K562 (cell line): ENCODE data around the gene CA5B. TPM values are rescaled to one million over a fixed set of nuclear protein-coding genes. Genes with fewer than 3 reads are reported as not detected.

Experiments used
- BACH1 ChIP-seq: fragments of 200-800 bp; sonication (Bioruptor generic); IDR thresholded peaks from 2 replicates; pipeline ENCODE4 v1.6.1; 2016; ENCODE audit warnings: missing genetic modification characterization, missing compliant biosample characterization
- CSDE1 ChIP-seq, 2 experiments: fragments of 450-650 bp; IDR thresholded peaks; 2 replicates each; pipeline ENCODE4 v1.6.1; 2016; ENCODE audit warnings: mild to moderate bottlenecking in 1 of 2
- DDX20 ChIP-seq: fragments of 450-650 bp; IDR thresholded peaks from 2 replicates; pipeline ENCODE4 v1.6.1; 2016; ENCODE audit warnings: missing genetic modification characterization, low read depth, mild to moderate bottlenecking, missing compliant biosample characterization, moderate library complexity
- FOSL1 ChIP-seq: fragments of 200-800 bp; sonication (Bioruptor generic); conservative IDR thresholded peaks from 2 replicates; pipeline ENCODE4 v1.6.1; 2016; ENCODE audit warnings: missing genetic modification characterization, missing compliant biosample characterization
- PHF20 ChIP-seq: fragments of 450-650 bp; IDR thresholded peaks from 2 replicates; pipeline ENCODE4 v1.6.1; 2018; ENCODE audit not compliant: partially characterized antibody
- RCOR1 ChIP-seq, 2 experiments: IDR thresholded peaks; 2 replicates each; pipeline ENCODE4 v1.6.1; 2012; ENCODE audit warnings: low read depth in 2 of 2, low read length in 2 of 2, borderline replicate concordance in 1 of 2, improper control_type of control experiment in 1 of 2
- SMC3 ChIP-seq: conservative IDR thresholded peaks from 2 replicates; pipeline ENCODE4 v1.6.1; 2011; ENCODE audit warnings: low read depth, low read length, improper control_type of control experiment; ENCODE audit not compliant: insufficient read depth
- SPI1 ChIP-seq: IDR thresholded peaks from 2 replicates; pipeline ENCODE4 v1.6.1; 2011; ENCODE audit warnings: low read depth, low read length, control low read depth, borderline replicate concordance
- SREBF1 ChIP-seq: fragments of 150-350 bp; IDR thresholded peaks from 2 replicates; pipeline ENCODE4 v1.6.1; 2014; ENCODE audit warnings: antibody characterized with exemption, low read depth, low read length, borderline replicate concordance
- SRSF7 ChIP-seq: fragments of 200-400 bp; formaldehyde crosslinking; optimal IDR thresholded peaks from 2 replicates; pipeline ENCODE3; 2017; ENCODE audit warnings: mild to moderate bottlenecking, low read depth, low read length
- ZNF146 ChIP-seq: IDR thresholded peaks from one replicate; pipeline ENCODE4 v1.6.1; 2018; ENCODE audit warnings: missing compliant biosample characterization; ENCODE audit not compliant: unreplicated experiment
- ZNF274 ChIP-seq: IDR thresholded peaks from 2 replicates; pipeline ENCODE4 v1.6.1; 2011; ENCODE audit warnings: low read depth, mild to moderate bottlenecking, low read length, moderate library complexity, borderline replicate concordance
- ZNF436 ChIP-seq: fragments of 250-450, 450-650 bp; sonication (Bioruptor Pico); formaldehyde crosslinking; IDR thresholded peaks from 2 replicates; pipeline ENCODE4 v1.7.0; 2020; ENCODE audit warnings: mild to moderate bottlenecking
- ZNF668 ChIP-seq: fragments of 250-450 bp; sonication (Bioruptor Pico); IDR thresholded peaks from 2 replicates; pipeline ENCODE4 v1.8.0; 2022; ENCODE audit warnings: mild to moderate bottlenecking, inconsistent platforms
- polyA plus RNA-seq, 8 experiments: library from polyadenylated mRNA; depleted of rRNA in 4 of 8; stranded (reverse) in 5 of 8; unstranded in 3 of 8; fragments of >200 nt; fragmentation: Nextera tagmentation in 2 of 8; fragmentation: Illumina TruSeq in 1 of 8; extraction: Ambion mirVana in 2 of 8; extraction: Trizol in 1 of 8; gene quantifications; 2 replicates each; pipeline versions ENCODE4 v1.2.1 to v1.2.3, GENCODE V29; 2011 to 2014; ENCODE audit warnings: inconsistent platforms in 1 of 8, missing spikeins in 1 of 8
- total RNA-seq, 7 experiments: library from RNA; depleted of rRNA in 6 of 7; stranded (reverse); fragments of >200 nt in 6 of 7; fragmentation: Illumina TruSeq in 2 of 7; extraction: Trizol in 2 of 7; gene quantifications; 2 replicates each; pipeline versions ENCODE4 v1.2.1 to v1.2.3, GENCODE V29; 2011 to 2021; ENCODE audit warnings: low replicate concordance in 1 of 7
- TF ChIP-seq, protein P1 (sequence below): fragments of 200-800 bp; sonication (Bioruptor generic); IDR thresholded peaks from 2 replicates; pipeline ENCODE4 v1.6.1; 2017; ENCODE audit warnings: missing genetic modification characterization, missing compliant biosample characterization
- TF ChIP-seq, protein P2 (sequence below): sonication (generic); formaldehyde crosslinking; IDR thresholded peaks from 2 replicates; pipeline ENCODE4 v1.8.0; 2022; ENCODE audit warnings: mild to moderate bottlenecking, low read depth, missing genetic modification reagents
- TF ChIP-seq, protein P3 (sequence below): fragments of 250-450 bp; sonication (Bioruptor Pico); IDR thresholded peaks from 2 replicates; pipeline ENCODE4 v1.4.0; 2020; ENCODE audit warnings: mild to moderate bottlenecking, moderate library complexity, borderline replicate concordance
- TF ChIP-seq, protein P4 (sequence below): IDR thresholded peaks from 3 replicates; pipeline ENCODE4 v1.6.1; 2011; ENCODE audit warnings: borderline replicate concordance, mild to moderate bottlenecking, moderate library complexity; ENCODE audit not compliant: insufficient read length; ENCODE audit errors: extremely low read depth

CA5B gene
- total and polyA plus RNA-seq, 9 of the 15 experiments (the other 6 are each of a cell fraction or from before 2014, with no cell fraction given) = 0.55 to 3.7 (median 2.6) TPM

DNA sequence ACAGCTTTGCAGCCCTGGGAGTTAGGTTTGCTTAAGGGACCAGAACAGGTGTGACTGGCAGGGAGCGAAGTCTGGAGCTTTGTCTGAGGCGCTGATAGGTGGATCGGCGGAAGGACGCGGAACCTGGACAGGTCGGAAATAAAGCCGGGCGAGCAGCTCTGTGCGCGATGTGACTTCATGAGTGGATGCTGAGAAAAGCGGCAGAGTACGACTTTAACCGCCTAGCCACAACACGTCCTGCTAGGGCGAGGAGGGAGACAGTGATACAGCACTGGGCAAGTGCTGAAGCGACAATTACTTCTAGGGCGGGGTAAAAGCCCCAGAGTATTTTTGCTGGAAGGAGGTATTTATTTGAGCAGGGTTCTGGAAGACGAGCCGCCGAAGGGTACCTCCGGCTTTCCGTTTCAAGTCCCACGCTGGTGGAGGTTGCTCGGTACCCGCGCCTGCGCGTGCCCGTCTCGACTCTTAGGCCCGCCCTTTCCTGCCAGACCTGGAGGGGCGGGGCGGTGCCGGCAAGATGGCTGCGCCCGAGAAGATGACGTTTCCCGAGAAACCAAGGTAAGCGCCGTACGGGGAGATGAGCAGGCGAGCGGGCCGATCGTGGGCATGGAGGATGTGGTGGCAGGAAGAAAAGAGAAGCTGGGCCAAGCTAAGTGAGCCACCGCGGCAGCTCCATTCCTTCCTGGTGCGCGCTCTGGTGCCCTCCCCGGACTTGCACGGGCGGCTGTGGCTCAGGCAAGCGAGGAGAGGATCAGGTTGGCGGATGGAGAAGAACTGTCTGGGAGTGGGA lies 52.1 kb downstream of the CA5B start, which contains the start of gene ZRSR2 (continued):
- TF ChIP-seq, protein P1, sequence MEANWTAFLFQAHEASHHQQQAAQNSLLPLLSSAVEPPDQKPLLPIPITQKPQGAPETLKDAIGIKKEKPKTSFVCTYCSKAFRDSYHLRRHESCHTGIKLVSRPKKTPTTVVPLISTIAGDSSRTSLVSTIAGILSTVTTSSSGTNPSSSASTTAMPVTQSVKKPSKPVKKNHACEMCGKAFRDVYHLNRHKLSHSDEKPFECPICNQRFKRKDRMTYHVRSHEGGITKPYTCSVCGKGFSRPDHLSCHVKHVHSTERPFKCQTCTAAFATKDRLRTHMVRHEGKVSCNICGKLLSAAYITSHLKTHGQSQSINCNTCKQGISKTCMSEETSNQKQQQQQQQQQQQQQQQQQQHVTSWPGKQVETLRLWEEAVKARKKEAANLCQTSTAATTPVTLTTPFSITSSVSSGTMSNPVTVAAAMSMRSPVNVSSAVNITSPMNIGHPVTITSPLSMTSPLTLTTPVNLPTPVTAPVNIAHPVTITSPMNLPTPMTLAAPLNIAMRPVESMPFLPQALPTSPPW (CRISPR knock-in tag) = peak; percentile 42; the same call in 1 of the 2 replicates
- TF ChIP-seq ZNF668 = no peak
- no peak for TF ChIP-seq SPI1
- no peak for TF ChIP-seq ZNF436 (CRISPR knock-in tag)
- TF ChIP-seq, protein P2, sequence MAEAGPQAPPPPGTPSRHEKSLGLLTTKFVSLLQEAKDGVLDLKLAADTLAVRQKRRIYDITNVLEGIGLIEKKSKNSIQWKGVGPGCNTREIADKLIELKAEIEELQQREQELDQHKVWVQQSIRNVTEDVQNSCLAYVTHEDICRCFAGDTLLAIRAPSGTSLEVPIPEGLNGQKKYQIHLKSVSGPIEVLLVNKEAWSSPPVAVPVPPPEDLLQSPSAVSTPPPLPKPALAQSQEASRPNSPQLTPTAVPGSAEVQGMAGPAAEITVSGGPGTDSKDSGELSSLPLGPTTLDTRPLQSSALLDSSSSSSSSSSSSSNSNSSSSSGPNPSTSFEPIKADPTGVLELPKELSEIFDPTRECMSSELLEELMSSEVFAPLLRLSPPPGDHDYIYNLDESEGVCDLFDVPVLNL = no peak
- TF ChIP-seq ZNF274 = no peak
- TF ChIP-seq, protein P3, sequence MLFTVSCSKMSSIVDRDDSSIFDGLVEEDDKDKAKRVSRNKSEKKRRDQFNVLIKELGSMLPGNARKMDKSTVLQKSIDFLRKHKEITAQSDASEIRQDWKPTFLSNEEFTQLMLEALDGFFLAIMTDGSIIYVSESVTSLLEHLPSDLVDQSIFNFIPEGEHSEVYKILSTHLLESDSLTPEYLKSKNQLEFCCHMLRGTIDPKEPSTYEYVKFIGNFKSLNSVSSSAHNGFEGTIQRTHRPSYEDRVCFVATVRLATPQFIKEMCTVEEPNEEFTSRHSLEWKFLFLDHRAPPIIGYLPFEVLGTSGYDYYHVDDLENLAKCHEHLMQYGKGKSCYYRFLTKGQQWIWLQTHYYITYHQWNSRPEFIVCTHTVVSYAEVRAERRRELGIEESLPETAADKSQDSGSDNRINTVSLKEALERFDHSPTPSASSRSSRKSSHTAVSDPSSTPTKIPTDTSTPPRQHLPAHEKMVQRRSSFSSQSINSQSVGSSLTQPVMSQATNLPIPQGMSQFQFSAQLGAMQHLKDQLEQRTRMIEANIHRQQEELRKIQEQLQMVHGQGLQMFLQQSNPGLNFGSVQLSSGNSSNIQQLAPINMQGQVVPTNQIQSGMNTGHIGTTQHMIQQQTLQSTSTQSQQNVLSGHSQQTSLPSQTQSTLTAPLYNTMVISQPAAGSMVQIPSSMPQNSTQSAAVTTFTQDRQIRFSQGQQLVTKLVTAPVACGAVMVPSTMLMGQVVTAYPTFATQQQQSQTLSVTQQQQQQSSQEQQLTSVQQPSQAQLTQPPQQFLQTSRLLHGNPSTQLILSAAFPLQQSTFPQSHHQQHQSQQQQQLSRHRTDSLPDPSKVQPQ (CRISPR knock-in tag) = no peak
- TF ChIP-seq, protein P4, sequence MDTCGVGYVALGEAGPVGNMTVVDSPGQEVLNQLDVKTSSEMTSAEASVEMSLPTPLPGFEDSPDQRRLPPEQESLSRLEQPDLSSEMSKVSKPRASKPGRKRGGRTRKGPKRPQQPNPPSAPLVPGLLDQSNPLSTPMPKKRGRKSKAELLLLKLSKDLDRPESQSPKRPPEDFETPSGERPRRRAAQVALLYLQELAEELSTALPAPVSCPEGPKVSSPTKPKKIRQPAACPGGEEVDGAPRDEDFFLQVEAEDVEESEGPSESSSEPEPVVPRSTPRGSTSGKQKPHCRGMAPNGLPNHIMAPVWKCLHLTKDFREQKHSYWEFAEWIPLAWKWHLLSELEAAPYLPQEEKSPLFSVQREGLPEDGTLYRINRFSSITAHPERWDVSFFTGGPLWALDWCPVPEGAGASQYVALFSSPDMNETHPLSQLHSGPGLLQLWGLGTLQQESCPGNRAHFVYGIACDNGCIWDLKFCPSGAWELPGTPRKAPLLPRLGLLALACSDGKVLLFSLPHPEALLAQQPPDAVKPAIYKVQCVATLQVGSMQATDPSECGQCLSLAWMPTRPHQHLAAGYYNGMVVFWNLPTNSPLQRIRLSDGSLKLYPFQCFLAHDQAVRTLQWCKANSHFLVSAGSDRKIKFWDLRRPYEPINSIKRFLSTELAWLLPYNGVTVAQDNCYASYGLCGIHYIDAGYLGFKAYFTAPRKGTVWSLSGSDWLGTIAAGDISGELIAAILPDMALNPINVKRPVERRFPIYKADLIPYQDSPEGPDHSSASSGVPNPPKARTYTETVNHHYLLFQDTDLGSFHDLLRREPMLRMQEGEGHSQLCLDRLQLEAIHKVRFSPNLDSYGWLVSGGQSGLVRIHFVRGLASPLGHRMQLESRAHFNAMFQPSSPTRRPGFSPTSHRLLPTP = no peak
- no peak for TF ChIP-seq SMC3
- no peak for TF ChIP-seq FOSL1
- no peak for TF ChIP-seq DDX20 (tag)
- TF ChIP-seq SRSF7 = no peak
- TF ChIP-seq CSDE1 (IDR thresholded peaks at IDR 0.05) = no peak
- no peak for TF ChIP-seq ZNF146 (CRISPR knock-in tag)
- no peak for TF ChIP-seq BACH1 (tag)
- 0 out of 4 replicates have a peak, but pooled peaks of 1 of the 2 experiments have one; percentile 24 for TF ChIP-seq RCOR1 (IDR thresholded peaks at IDR 0.05; ENCODE audit: borderline replicate concordance in 1 of 2, low read depth in 2 of 2, low read length in 2 of 2)
- TF ChIP-seq PHF20 = peak; percentile 5
- no peak for TF ChIP-seq SREBF1
